Natural killer cell treated with Interleukin-12 subunit alpha and Interleukin-12 subunit beta and Interleukin-15 and Interleukin-18, amount 100 ng/mL, for 72 hours (primary cell): ENCODE data around the gene IFNAR2. TPM values are rescaled to one million over a fixed set of nuclear protein-coding genes. Genes with fewer than 3 reads are reported as not detected.
A peak's percentile ranks its signal among the peaks of the same experiment; 100 is the strongest.

ENCODE experiments used
- ATAC-seq, 2 donors: fragments of 150-1000 bp; cut with Tn5 transposase in 1 of 2; sonication (Bioruptor Pico), chemical (Tn5 transposase) in 1 of 2; 2 replicates each; pipeline ENCODE4 v1.10.0; 2021
- DNase-seq: peaks from one replicate; pipeline ENCODE4 v3.0.0; 2022; ENCODE audit warnings: low spot score
- H3K27ac Mint-ChIP-seq, 2 donors: 1 replicate in 1 of 2; 2 replicates in 1 of 2; pipeline ENCODE4 v1.8.0; 2022; ENCODE audit warnings: mixed read lengths in 2 of 2, mild to moderate bottlenecking in 1 of 2, moderate library complexity in 1 of 2
- H3K27me3 Mint-ChIP-seq, 2 donors: 1 replicate in 1 of 2; 2 replicates in 1 of 2; pipeline ENCODE4 v1.8.0; 2022; ENCODE audit warnings: mixed read lengths in 2 of 2
- H3K36me3 Mint-ChIP-seq: one replicate; pipeline ENCODE4 v1.8.0; 2022; ENCODE audit warnings: mixed read lengths
- H3K4me1 Mint-ChIP-seq, 2 donors: 1 replicate in 1 of 2; 2 replicates in 1 of 2; pipeline ENCODE4 v1.8.0; 2022; ENCODE audit warnings: low read depth in 2 of 2, mixed read lengths in 2 of 2, mild to moderate bottlenecking in 1 of 2
- H3K4me3 Mint-ChIP-seq: one replicate; pipeline ENCODE4 v1.8.0; 2022; ENCODE audit warnings: mixed read lengths
- H3K9me3 Mint-ChIP-seq: 2 replicates; pipeline ENCODE4 v1.8.0; 2022; ENCODE audit warnings: mixed read lengths
- total RNA-seq, 2 donors: library from RNA; stranded (reverse); gene quantifications; one replicate each; pipeline ENCODE4 v1.2.3, GENCODE V29; 2022

IFNAR2 gene
- total RNA-seq, 2 donors from 2014 or later, result 16.9 to 17.6 TPM

DNA sequence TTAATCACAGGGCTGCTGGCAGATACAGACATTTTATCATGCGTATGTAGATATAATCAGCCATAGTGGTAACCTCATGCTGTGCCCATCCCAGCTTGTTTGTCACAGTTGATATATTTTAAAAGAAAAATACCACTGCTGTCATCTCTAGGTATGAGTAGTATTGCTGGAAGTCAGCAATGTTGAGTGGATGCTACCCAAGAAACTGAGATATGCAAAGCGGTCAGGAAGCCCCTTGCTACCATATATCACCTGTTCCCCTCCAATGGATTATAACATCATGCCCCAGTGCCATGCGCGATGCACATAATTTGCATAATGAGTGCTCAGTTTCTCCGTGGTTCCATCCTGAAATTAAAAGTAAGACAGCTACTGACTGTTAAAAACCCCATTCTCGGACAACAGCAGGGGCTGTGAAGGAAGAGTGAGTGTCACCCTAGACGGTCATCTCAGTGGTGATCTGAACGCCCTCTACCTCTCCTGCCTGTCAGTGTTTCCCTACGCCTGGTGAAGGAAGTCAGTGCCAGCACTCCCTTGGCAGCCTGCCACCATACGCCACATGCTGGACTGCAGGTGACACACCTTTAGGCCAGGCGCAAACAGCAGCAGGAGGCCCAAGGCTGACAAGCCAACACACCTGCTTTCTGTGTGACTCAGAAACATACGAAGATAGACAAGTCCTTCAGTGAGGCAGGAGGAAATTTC, 39.2 kb downstream of the IFNAR2 start:
- ATAC-seq (no peak), DNase-seq (no peak)
- Mint-ChIP-seq H3K27ac (peak overlapping the region in 1 of 2 donors; percentile 92), H3K36me3 (no peaks in the 10 kb centered on the region), H3K27me3 (no peaks in the 10 kb centered on the region), H3K9me3 (no peaks in the 10 kb centered on the region), H3K4me3 (peak overlapping the region; percentile 93), H3K4me1 (peaks cover 49 to 58% of the 10 kb centered on the region in 2 donors)

DNA sequence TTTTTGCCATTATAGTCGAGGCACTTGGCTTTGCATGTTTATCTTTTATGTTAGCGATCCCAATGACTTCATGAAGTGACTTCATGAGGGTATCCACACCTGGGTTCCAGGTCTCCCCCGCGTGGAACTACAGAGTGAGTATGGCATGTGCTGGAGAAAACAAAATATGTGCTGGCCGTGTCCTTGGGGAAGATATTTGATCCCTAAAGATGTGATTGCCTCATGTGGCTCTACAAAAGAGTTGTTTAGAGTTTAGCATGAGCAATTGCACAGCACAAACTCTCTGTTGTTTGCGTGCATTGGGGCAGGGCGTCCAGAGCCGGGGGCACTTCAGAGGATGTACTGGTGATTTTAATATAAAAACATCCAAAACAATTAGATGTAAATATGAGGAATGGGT, 41.2 kb downstream of the IFNAR2 start:
- DNase-seq (no peak), ATAC-seq (no peak)
- no peaks in the 10 kb centered on the region for H3K9me3 Mint-ChIP-seq
- no peak overlapping the region for H3K27ac Mint-ChIP-seq
- H3K27me3 Mint-ChIP-seq, result no peaks in the 10 kb centered on the region
- no peaks in the 10 kb centered on the region for H3K36me3 Mint-ChIP-seq
- peaks cover 39 to 49% of the 10 kb centered on the region in 2 donors for H3K4me1 Mint-ChIP-seq
- H3K4me3 Mint-ChIP-seq, result no peak overlapping the region

DNA sequence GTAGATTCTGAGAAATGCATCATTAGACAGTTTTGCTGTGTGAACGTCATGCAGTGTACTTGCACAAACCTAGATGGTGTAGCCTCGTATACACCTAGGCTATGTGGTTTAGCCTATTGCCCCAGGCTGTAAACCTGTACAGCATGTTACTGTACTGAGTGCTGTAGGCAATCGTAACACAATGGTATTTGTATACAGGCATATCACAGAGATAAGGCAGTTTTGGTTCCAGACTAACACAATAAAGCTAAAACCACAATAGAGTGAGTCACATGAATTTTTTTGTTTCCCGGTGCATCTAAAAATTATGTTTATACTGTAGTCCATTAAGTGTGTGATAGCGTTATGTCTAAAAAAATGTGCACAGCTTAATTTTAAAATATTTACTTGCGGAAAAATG, 43.3 kb downstream of the IFNAR2 start:
- no peak overlapping the region for H3K4me3 Mint-ChIP-seq
- ATAC-seq (no peak), DNase-seq (no peak)
- peaks cover 30 to 34% of the 10 kb centered on the region in 2 donors for H3K4me1 Mint-ChIP-seq
- peaks cover 7% of the 10 kb centered on the region for H3K36me3 Mint-ChIP-seq
- no peaks in the 10 kb centered on the region for H3K9me3 Mint-ChIP-seq
- no peak overlapping the region for H3K27ac Mint-ChIP-seq
- H3K27me3 Mint-ChIP-seq, result no peaks in the 10 kb centered on the region

DNA sequence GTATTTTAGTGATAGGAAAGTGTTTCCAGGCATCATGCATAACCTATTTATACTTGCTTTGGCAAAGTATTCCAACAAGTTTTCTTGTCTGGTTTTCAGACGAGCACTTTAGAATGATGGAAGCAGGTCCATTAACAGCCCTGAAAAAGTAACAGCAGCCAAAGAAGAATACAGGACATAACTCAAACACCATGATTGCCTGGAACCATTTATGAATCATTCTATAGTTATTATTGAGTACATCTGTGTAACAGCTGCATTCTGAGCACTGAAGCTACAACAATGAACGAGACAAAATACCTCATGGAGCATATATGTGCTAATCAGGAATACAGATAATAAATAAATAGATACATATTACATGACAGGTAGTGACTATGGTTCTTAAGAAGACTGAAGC, 49.0 kb downstream of the IFNAR2 start:
- Mint-ChIP-seq H3K36me3 (peaks cover 20% of the 10 kb centered on the region), H3K27me3 (no peaks in the 10 kb centered on the region), H3K4me3 (no peak overlapping the region), H3K9me3 (no peaks in the 10 kb centered on the region), H3K4me1 (peaks cover 0 to 8% of the 10 kb centered on the region in 2 donors), H3K27ac (no peak overlapping the region)
- ATAC-seq, result no peak
- no peak for DNase-seq

DNA sequence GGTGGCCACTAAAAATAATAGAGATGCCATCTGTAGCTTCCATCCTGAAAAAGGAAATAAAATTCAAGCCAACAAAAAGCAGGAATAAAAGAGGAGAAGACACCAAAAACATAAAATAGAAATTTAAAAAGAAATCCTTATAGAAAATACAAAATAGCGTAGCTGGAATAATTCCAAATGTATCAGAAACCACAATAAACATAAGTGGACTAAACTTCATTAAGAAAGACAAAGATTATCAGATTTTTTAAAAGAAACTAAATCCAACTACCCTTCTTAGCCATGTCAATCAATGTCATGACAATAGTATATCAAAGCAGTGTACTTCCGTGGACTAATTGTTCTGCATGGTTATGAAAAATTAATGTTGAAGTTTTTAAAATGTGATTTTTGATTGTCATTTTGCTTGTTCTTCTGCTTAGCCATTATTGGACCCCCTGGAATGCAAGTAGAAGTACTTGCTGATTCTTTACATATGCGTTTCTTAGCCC, 49.6 kb downstream of the IFNAR2 start:
- ATAC-seq (no peak), DNase-seq (no peak)
- Mint-ChIP-seq H3K4me1 (peaks cover 0 to 6% of the 10 kb centered on the region in 2 donors), H3K27me3 (no peaks in the 10 kb centered on the region), H3K4me3 (no peak overlapping the region), H3K27ac (no peak overlapping the region), H3K36me3 (peaks cover 24% of the 10 kb centered on the region), H3K9me3 (no peaks in the 10 kb centered on the region)

Other genes starting within 250 kb of the IFNAR2 start
- gene OLIG2, start 204.0 kb upstream of the IFNAR2 start, total RNA-seq, result not detected
- gene OLIG1, start 159.8 kb upstream of the IFNAR2 start, total RNA-seq, result under 1 TPM in 1 of 2 donors, not detected in 1; 0.20 TPM
- gene IL10RB, start 36.4 kb downstream of the IFNAR2 start, total RNA-seq, result 10 to 100 TPM; 19.9 to 22.2 TPM
- gene IFNAR1, start 95.0 kb downstream of the IFNAR2 start, total RNA-seq, result 10 to 100 TPM; 16.0 to 16.6 TPM
- gene IFNGR2, start 173.5 kb downstream of the IFNAR2 start, total RNA-seq, result 1 to 10 TPM in 1 of 2 donors, not detected in 1; 1.6 TPM